ENCODE measurements around the gene FAM184A.

Gene FAM184A

DNA sequence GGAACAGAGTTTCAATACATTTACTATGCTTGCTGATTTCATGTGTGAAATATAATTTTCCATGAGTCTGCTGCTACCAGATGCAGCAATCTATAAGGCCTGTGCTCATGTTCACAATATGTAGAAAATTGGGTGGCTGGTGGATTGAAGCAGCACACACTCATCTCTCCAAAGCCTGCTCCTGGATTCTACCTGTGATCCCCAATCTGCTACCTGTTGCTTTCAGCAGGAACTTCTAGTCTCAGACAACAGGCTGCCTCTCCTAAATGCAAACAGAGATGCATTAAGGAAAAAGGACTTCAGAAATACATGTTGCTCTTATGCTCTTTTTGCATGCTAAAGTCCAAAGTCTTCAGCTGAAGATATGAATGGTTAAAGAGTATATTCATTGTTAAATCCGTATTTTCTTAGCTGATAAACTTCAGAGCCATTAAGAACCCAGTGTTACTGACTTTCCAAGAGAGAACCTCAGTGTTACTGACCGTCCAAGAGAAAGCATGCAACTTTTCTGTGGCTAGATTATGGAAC lies 112.6 kb downstream of the FAM184A start:
- H3K36me3 ChIP-seq (replicated peaks): no peaks in the 10 kb centered on the region
- no peak overlapping the region for H3K4me3 ChIP-seq (ENCODE audit: low read depth, low read length)
- in situ Hi-C loops (cut with HindIII; ENCODE audit: low pct_ligation_motif_present, low sequenced_read_pairs): no loop called here
- H3K27ac ChIP-seq: no peak overlapping the region
- TF ChIP-seq, protein P1, sequence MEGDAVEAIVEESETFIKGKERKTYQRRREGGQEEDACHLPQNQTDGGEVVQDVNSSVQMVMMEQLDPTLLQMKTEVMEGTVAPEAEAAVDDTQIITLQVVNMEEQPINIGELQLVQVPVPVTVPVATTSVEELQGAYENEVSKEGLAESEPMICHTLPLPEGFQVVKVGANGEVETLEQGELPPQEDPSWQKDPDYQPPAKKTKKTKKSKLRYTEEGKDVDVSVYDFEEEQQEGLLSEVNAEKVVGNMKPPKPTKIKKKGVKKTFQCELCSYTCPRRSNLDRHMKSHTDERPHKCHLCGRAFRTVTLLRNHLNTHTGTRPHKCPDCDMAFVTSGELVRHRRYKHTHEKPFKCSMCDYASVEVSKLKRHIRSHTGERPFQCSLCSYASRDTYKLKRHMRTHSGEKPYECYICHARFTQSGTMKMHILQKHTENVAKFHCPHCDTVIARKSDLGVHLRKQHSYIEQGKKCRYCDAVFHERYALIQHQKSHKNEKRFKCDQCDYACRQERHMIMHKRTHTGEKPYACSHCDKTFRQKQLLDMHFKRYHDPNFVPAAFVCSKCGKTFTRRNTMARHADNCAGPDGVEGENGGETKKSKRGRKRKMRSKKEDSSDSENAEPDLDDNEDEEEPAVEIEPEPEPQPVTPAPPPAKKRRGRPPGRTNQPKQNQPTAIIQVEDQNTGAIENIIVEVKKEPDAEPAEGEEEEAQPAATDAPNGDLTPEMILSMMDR (IDR thresholded peaks at IDR 0.05; ENCODE audit: low read depth, low read length, missing control alignments): no peak
- no peak for DNase-seq
- H3K27me3 ChIP-seq (replicated peaks): no peaks in the 10 kb centered on the region

DNA sequence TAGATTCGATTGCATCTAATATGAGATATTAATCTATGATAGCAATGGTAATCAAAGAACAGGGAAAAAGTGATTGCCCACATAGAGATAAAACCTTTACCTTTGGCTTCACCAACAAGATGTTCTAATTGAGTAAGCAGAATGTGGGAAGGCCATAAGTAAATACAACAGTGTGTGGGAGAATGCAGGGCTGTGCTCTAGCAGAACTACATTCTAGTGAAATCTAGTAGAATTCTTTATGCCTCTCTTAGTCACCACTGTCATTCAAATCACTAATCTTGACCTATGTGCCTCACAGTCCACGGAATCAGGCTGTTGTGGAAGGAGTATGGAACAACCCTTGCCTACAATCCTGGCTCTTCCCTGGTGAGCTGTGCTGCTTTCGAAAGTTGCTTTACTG lies 113.1 kb downstream of the FAM184A start:
- no peaks in the 10 kb centered on the region for H3K27me3 ChIP-seq (replicated peaks)
- H3K4me3 ChIP-seq (ENCODE audit: low read depth, low read length): no peak overlapping the region
- H3K36me3 ChIP-seq (replicated peaks): no peaks in the 10 kb centered on the region
- DNase-seq: no peak
- no peak overlapping the region for H3K27ac ChIP-seq
- in situ Hi-C loops (cut with HindIII; ENCODE audit: low pct_ligation_motif_present, low sequenced_read_pairs): no loop called here
- TF ChIP-seq, protein P1 (IDR thresholded peaks at IDR 0.05; ENCODE audit: low read depth, low read length, missing control alignments): no peak

DNA sequence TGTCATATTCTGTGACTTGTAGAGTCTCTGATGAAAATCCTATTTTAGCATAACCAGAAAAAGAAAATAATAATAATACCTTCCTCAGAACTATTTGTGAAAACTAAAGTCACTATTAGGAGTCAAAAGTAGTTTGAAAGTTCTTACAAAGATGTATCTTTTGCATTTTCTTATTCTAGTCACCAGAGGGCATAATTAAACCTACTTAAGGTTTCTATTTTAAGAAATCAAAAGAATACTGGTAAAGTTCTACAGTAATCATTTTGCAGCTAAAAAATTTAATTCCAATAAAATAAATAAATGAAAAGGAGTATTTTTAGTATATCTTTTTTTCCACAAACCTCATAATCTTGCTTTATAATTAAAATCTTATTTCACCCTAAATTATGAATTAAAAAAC lies 115.5 kb downstream of the FAM184A start:
- in situ Hi-C loops (cut with HindIII; ENCODE audit: low pct_ligation_motif_present, low sequenced_read_pairs): no loop called here

DNA sequence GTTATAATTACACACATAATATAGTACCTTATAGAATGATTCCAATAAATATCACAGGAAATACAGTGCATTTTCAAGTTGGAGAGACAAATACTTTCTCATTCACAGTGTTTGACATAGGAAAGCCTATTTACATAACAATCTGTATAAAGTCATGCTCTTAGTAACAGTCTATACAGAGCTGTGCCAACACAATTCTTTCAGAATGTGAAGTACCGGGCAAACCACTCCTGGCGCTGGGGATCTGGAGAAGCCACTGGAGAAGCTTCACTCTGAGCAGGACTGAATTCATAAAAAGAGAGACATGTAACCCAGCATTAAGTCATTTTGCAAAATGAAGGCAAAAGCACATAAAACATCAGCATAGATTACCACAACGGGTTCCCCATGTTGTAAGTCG lies 118.6 kb downstream of the FAM184A start:
- Histone ChIP-seq H3K36me3 (replicated peaks) (no peaks in the 10 kb centered on the region), H3K27me3 (replicated peaks) (no peaks in the 10 kb centered on the region), H3K27ac (no peak overlapping the region), H3K4me3 (ENCODE audit: low read depth, low read length) (no peak overlapping the region)
- no peak for DNase-seq
- in situ Hi-C loops (cut with HindIII; ENCODE audit: low pct_ligation_motif_present, low sequenced_read_pairs): no loop called here
- TF ChIP-seq, protein P1 (IDR thresholded peaks at IDR 0.05; ENCODE audit: low read depth, low read length, missing control alignments): no peak

More for the DNA sequence above, 115.5 kb downstream of the FAM184A start:
- H3K27me3 ChIP-seq (replicated peaks): no peaks in the 10 kb centered on the region
- no peak overlapping the region for H3K27ac ChIP-seq
- no peak overlapping the region for H3K4me3 ChIP-seq (ENCODE audit: low read depth, low read length)
- DNase-seq: no peak
- TF ChIP-seq, protein P1 (IDR thresholded peaks at IDR 0.05; ENCODE audit: low read depth, low read length, missing control alignments): no peak
- H3K36me3 ChIP-seq (replicated peaks): no peaks in the 10 kb centered on the region

DNA sequence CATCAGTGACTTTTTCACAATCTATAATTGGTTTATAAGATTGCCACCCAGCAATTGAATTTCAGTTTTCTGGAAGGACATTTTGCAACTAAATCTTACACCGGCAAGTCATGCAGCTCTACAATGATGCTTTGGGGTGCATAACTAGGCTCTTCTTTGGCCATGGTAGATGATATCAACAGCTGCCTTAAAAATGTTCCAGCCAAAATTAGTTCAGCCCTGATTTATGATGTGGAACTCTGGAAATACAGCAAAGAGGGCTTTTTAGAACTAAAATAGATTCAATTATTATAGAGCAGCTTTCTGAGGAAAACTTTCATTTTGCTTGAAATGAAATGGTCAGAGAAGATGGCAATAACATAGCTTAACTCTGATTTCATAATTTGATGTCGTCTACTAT lies 125.1 kb downstream of the FAM184A start:
- H3K27ac ChIP-seq: no peak overlapping the region
- in situ Hi-C loops (cut with HindIII; ENCODE audit: low pct_ligation_motif_present, low sequenced_read_pairs): no loop called here
- TF ChIP-seq, protein P1 (IDR thresholded peaks at IDR 0.05; ENCODE audit: low read depth, low read length, missing control alignments): no peak
- H3K27me3 ChIP-seq (replicated peaks): no peaks in the 10 kb centered on the region
- H3K4me3 ChIP-seq (ENCODE audit: low read depth, low read length): no peak overlapping the region
- H3K36me3 ChIP-seq (replicated peaks): no peaks in the 10 kb centered on the region
- DNase-seq: no peak

DNA sequence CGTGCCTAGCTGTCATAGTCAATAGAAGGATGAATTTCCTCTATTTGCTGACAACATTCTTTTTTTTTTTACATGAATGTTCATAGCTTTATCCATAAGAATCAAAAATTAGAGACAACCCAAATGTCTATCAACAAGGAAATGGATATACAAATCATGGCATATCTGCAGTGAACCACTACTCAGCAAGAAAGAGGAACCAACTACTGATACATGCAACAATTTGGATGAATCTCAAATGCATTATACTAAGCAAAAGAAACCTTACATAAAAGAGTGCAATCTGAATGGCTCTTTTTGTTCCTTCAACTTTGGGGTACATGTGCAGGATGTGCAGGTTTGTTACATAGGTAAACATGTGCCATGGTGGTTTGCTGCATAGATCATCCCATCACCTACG lies 125.8 kb downstream of the FAM184A start:
- no peak overlapping the region for H3K27ac ChIP-seq
- TF ChIP-seq, protein P1 (IDR thresholded peaks at IDR 0.05; ENCODE audit: low read depth, low read length, missing control alignments): no peak
- no peak overlapping the region for H3K4me3 ChIP-seq (ENCODE audit: low read depth, low read length)
- in situ Hi-C loops (cut with HindIII; ENCODE audit: low pct_ligation_motif_present, low sequenced_read_pairs): no loop called here
- H3K27me3 ChIP-seq (replicated peaks): no peaks in the 10 kb centered on the region
- no peaks in the 10 kb centered on the region for H3K36me3 ChIP-seq (replicated peaks)
- DNase-seq: no peak
